Effector memory CD4-positive, alpha-beta T cell (primary cell): ENCODE data around the gene MAP3K19.

ENCODE experiments used
- DNase-seq, 3 donors: peaks; one replicate each; pipeline ENCODE4 v3.0.0-alpha.2; 2020
- H3K27ac ChIP-seq: 2 replicates; pipeline ENCODE4 v1.7.0; 2013; ENCODE audit warnings: mild to moderate bottlenecking, low read length, moderate library complexity; ENCODE audit not compliant: insufficient read depth, poor library complexity, severe bottlenecking
- H3K27me3 ChIP-seq: replicated peaks from 2 replicates; pipeline ENCODE4 v1.7.0; 2013; ENCODE audit warnings: mild to moderate bottlenecking, low read length; ENCODE audit not compliant: insufficient read depth, control insufficient read depth, poor library complexity, severe bottlenecking
- H3K36me3 ChIP-seq: 2 replicates; pipeline ENCODE4 v1.7.0; 2013; ENCODE audit warnings: mild to moderate bottlenecking, low read length, moderate library complexity; ENCODE audit not compliant: control insufficient read depth, insufficient read depth
- H3K4me1 ChIP-seq: 2 replicates; pipeline ENCODE4 v1.7.0; 2013; ENCODE audit warnings: low read length, mild to moderate bottlenecking; ENCODE audit not compliant: control insufficient read depth, insufficient read depth, poor library complexity, severe bottlenecking
- H3K4me3 ChIP-seq: 2 replicates; pipeline ENCODE4 v1.7.0; 2013; ENCODE audit warnings: low read length, low read depth, mild to moderate bottlenecking; ENCODE audit not compliant: insufficient read depth, poor library complexity, severe bottlenecking
- H3K9me3 ChIP-seq: 2 replicates; pipeline ENCODE4 v1.7.0; 2013; ENCODE audit warnings: mild to moderate bottlenecking, low read length, moderate library complexity; ENCODE audit not compliant: control insufficient read depth

The MAP3K19 gene

DNA sequence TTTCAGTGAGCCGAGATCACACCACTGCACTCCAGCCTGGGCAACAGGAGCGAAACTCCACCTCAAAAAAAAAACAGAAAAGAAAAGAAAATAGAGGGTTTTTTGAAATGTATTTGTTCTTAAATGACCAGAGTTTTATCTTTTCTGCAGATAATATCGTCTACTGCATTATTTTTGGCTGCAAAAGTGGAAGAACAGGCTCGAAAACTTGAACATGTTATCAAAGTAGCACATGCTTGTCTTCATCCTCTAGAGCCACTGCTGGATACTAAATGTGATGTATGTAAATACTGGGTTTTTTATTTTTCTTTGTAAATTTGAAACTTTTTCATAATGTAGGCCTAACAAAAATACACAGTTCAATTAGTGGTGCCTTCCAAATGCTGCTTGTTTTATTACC is 110.6 kb downstream of the MAP3K19 start:
- no peak for DNase-seq
- H3K27me3 ChIP-seq = no peaks in the 10 kb centered on the region
- no peaks in the 10 kb centered on the region for H3K9me3 ChIP-seq
- peaks cover 15% of the 10 kb centered on the region for H3K4me1 ChIP-seq
- no peak overlapping the region for H3K4me3 ChIP-seq
- H3K36me3 ChIP-seq = peaks cover 38% of the 10 kb centered on the region
- no peak overlapping the region for H3K27ac ChIP-seq

DNA sequence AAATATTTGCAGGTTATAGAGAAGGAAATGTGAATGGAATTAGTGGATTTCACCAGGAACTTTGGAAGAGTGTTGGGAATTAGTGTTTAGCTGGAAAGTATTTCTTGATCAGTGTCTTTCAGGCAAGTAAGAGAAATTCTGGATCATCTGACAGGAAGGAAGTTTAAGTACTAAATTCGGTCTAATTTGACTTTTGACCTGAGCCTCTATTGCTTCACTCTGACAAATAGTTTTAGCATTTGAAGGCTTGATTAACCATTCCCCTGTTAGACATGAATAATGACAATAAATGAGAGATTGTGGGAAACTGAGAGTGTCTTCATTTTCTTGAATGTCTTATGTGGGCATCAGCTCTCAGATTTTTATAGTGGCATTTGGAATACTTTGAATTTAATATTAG is 112.6 kb downstream of the MAP3K19 start:
- H3K4me1 ChIP-seq = peaks cover 15% of the 10 kb centered on the region
- H3K27me3 ChIP-seq = no peaks in the 10 kb centered on the region
- no peak for DNase-seq
- H3K4me3 ChIP-seq = no peak overlapping the region
- H3K36me3 ChIP-seq = peaks cover 21% of the 10 kb centered on the region
- H3K9me3 ChIP-seq = no peaks in the 10 kb centered on the region
- H3K27ac ChIP-seq = no peak overlapping the region

DNA sequence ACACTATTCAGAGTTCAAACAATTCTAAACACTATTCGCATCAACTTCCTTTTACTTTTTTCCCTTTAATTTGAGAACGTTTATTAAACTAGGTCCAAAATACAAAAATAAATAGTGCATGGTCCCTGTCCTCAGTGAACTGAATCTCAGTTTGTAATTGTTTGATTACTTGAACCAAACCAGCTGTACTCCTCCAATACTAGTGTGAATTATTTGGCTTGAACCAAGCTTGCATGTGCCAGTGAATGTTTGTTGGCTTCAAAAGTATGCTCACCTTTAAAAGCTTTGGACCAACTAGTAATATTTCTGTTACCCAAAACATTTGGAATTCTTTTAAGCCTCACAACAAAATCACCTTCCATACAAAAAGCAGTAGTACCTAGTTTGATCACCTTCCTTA is 113.1 kb downstream of the MAP3K19 start:
- H3K27ac ChIP-seq = no peak overlapping the region
- H3K9me3 ChIP-seq = no peaks in the 10 kb centered on the region

DNA sequence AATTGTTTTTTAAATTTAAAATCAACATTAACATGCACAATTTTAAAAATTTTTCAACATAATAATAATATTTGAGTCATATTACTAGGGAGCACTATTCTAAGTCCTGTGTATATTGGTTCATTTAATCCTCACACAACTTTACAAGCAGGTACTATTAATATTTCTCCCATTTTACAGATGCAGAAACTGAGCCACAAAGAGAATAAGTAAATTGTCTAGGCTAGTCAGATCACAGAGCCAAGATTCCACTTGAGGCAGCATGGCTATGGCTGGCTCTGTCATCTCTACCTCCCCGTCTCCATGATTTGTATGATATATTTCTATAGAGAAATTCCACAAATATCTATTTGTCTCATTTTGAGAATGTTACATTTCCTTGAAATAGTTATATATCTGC is 113.5 kb downstream of the MAP3K19 start:
- Histone ChIP-seq H3K4me3 (no peak overlapping the region), H3K27me3 (no peaks in the 10 kb centered on the region), H3K27ac (no peak overlapping the region), H3K36me3 (peaks cover 16% of the 10 kb centered on the region), H3K4me1 (peaks cover 15% of the 10 kb centered on the region), H3K9me3 (no peaks in the 10 kb centered on the region)
- DNase-seq = no peak

More for the DNA sequence above, 113.1 kb downstream of the MAP3K19 start:
- Histone ChIP-seq H3K36me3 (peaks cover 20% of the 10 kb centered on the region), H3K4me1 (peaks cover 15% of the 10 kb centered on the region), H3K27me3 (no peaks in the 10 kb centered on the region), H3K4me3 (no peak overlapping the region)
- DNase-seq = no peak

DNA sequence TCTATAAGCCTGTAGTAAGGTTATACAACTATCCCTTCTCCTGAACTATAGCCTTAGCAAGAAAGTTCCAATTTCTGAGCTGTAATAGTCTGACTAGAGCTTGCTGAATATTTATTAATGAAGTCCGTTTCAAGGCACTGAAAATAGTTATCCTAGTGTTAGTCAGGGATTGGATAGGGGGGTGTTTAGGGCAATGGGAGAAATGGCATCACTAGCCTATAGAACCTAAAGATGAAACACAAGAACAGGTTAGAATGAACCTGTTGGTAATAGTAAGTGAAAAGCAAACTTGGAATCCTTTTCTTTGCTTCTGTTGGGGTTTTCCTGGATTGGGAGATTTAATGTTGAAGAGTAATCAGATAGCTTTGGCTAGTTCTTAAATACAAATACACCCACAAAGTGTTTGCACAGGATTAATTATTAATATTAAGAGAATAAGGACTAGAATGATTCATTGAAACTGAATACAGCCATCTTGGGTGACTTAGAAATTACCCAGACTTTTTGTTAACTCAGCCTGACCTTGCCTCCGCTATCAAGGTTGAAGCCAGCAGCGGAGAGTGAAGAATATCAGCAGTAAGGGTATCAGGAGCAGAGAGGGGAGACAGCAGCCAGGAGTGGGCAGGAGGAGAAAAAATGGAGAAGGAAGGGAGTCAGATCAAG is 114.3 kb downstream of the MAP3K19 start:
- no peak for DNase-seq
- Histone ChIP-seq H3K27me3 (no peaks in the 10 kb centered on the region), H3K27ac (no peak overlapping the region), H3K4me3 (no peak overlapping the region), H3K36me3 (peaks cover 9% of the 10 kb centered on the region), H3K9me3 (no peaks in the 10 kb centered on the region), H3K4me1 (peaks cover 15% of the 10 kb centered on the region)

DNA sequence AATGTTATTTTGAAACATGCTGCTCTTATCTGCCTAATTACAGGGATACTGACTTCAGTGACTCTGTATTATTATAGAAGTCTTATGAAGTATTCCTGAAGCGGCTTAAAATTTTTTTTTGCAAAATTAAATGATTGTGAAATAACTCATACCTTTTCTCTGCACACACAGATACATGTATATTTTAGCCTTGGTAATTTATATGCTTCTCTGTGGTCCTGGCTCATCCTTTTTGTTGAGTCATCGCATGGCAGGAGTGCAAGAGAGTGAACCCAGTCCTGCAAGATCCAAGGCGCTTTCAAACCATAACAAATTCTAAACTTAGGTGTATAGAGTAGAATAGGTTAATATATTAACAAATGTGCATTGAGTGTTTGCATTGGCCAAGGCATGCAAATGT is 120.1 kb downstream of the MAP3K19 start:
- Histone ChIP-seq H3K36me3 (no peaks in the 10 kb centered on the region), H3K4me1 (peaks cover 33% of the 10 kb centered on the region), H3K27ac (no peak overlapping the region), H3K27me3 (no peaks in the 10 kb centered on the region), H3K4me3 (no peak overlapping the region), H3K9me3 (no peaks in the 10 kb centered on the region)
- DNase-seq = no peak

DNA sequence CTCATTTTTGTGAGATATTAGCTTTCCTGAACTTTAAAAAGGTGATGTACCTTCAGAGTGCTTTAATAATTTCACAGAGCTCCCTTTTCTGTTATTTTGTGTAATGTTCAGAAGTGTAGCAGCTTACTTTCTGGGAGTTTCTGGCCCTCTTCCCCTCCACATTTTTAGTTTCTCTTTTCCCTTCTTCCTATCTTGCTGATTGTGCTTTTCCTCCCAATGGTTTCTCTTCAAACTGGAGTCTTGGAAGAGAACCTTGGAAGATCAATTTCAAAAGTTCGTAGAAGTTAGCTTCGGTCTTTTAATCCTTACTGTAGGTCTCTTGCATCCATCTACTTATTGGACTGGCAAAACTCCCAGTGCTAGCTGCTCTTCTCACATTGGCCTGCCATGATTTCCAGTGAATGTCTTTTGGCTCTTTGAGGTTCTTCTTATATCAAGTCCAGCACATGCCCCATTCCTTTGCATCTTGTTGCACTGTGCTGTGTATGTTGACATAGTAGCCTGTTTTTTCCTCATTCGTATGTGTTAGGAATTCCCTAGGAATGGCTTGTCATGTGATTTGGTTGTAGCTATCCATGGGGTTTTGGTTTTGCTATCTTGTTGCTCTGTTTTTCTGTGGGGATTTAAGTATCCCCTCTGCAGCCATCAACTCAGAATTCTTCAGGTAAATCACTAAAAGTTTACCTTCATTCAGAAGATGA is 120.9 kb downstream of the MAP3K19 start:
- DNase-seq = no peak
- Histone ChIP-seq H3K4me3 (no peak overlapping the region), H3K4me1 (peaks cover 32% of the 10 kb centered on the region), H3K9me3 (no peaks in the 10 kb centered on the region), H3K36me3 (no peaks in the 10 kb centered on the region), H3K27me3 (no peaks in the 10 kb centered on the region), H3K27ac (no peak overlapping the region)

DNA sequence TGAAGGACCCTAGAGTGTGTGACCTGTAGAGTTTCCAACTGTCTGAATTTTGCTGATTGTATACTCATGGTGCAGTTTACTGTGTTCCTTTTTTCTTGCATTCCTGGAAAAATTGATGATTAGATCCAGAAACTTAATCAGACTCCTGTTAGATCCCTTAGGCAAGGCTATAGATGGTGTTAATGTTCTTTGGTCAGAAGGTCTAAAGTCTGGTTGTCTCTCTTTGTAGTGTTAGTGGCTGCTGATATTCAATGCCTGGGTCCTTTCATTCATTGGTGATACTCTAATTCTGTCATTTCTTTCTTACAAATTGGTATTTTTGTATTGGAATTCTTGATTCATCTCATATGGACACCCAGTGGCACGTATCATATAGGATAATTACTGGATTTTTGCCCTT is 122.3 kb downstream of the MAP3K19 start:
- peaks cover 32% of the 10 kb centered on the region for H3K4me1 ChIP-seq
- no peak overlapping the region for H3K4me3 ChIP-seq
- no peaks in the 10 kb centered on the region for H3K9me3 ChIP-seq
- H3K27me3 ChIP-seq = no peaks in the 10 kb centered on the region
- H3K27ac ChIP-seq = no peak overlapping the region
- H3K36me3 ChIP-seq = no peaks in the 10 kb centered on the region
- DNase-seq = no peak

DNA sequence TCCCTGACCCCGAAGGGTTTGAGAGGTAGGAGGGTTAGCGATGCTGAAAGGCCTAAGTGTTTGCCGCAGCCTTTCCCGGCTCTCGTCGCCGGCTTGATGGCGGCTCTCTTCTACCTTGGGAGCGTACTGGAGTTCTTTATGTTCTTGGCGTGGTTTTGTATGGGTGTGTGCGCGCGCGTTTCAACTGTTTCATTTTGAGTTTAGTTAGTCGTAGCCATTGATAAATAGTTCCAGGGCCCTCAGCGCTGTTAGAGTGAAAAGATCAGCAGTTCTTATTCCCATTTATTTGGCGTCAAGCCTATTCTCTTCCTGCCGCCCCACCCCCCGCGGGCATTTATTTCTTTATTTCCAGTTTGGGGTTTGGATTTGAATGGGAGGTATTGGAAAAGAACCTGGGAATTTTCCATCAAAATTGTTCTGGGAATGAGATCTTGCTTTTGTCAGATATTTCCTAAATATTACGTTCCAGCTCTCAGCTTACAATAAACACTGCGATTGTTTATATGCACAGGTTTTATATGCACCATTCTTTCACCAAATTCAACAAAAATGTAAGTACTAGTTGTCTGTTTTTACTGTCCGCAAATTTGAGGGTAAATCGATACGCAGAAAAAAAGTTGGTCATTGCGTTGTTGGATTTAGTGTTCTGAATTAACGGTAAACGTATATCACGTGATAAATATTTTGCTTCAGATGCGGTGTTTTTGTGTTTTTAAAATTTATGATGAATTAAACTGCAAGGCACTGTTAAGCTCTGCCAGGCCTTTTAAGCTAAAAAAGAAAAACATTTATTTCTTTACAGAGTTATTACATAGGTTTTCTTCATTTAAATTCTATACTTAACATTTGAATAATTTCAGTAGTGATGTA is 127.7 kb downstream of the MAP3K19 start:
- Histone ChIP-seq H3K4me1 (peaks cover 16% of the 10 kb centered on the region), H3K4me3 (peak overlapping the region; percentile 100), H3K27me3 (no peaks in the 10 kb centered on the region), H3K27ac (peak overlapping the region; percentile 96), H3K36me3 (no peaks in the 10 kb centered on the region), H3K9me3 (no peaks in the 10 kb centered on the region)
- peak; percentile 8 to 12 (median 12) for DNase-seq
